A549 (cell line): ENCODE data around the gene B3GAT3.
A peak's percentile ranks its signal among the peaks of the same experiment; 100 is the strongest.

Experiments used
- JUNB ChIP-seq: fragments of >200 bp; sonication (Bioruptor Twin); formaldehyde crosslinking; IDR thresholded peaks from 2 replicates; pipeline ENCODE4 v1.6.1; 2016
- MYC ChIP-seq: IDR thresholded peaks from 2 replicates; pipeline ENCODE4 v1.6.1; 2012; ENCODE audit warnings: mild to moderate bottlenecking, inconsistent platforms, low read length, improper control_type of control experiment, borderline replicate concordance
- POLR2A ChIP-seq: IDR thresholded peaks from 2 replicates; pipeline ENCODE4 v1.6.1; 2012; ENCODE audit warnings: mild to moderate bottlenecking, low read length
- RFX5 ChIP-seq: fragments of 450-650 bp; IDR thresholded peaks from 2 replicates; pipeline ENCODE4 v1.7.1; 2014; ENCODE audit warnings: antibody characterized with exemption, mild to moderate bottlenecking, moderate library complexity
- SMC3 ChIP-seq: fragments of >200 bp; sonication (Bioruptor Twin); formaldehyde crosslinking; IDR thresholded peaks from 3 replicates; pipeline ENCODE4 v1.6.1; 2018; ENCODE audit warnings: inconsistent platforms
- TF ChIP-seq, protein P1 (sequence below): fragments of >200 bp; sonication (Bioruptor Twin); formaldehyde crosslinking; IDR thresholded peaks from 3 replicates; pipeline ENCODE4 v1.5.1; 2016
- TF ChIP-seq, protein P2 (sequence below): fragments of 200-600 bp; sonication (generic); IDR thresholded peaks from 2 replicates; pipeline ENCODE4 v1.6.1; 2016; ENCODE audit warnings: antibody characterized with exemption, mild to moderate bottlenecking, moderate library complexity

DNA sequence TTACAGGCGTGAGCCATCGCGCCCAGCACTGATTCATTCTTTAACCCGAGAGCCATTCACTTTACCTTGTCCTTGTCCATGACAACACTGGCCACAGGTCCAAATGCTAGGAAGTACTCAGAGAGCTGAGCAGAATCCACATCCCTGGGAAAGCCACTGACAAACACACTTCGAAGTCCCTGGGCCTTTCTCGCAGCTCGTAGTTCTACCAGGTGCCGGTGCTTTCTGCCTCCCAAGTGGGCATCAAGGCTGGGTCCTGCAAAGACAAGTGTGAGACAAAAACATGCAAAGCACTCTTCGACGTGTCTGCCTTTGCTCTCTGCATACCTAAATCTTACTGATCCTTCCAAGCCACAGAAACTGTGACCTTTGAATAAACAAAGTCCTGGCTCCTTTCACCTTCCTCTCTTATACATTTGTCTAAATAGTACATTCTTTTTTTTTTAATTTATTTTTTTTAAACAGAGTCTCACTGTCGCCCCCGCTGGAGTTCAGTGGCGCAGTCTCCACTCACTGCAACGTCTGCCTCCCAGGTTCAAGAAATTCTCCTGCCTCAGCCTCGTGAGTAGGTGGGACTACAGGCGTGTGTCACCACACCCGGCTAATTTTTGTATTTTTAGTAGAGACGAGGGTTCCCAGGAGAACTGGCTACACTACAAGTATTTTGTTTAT, 32.7 kb downstream of the B3GAT3 start:
- TF ChIP-seq, protein P1, sequence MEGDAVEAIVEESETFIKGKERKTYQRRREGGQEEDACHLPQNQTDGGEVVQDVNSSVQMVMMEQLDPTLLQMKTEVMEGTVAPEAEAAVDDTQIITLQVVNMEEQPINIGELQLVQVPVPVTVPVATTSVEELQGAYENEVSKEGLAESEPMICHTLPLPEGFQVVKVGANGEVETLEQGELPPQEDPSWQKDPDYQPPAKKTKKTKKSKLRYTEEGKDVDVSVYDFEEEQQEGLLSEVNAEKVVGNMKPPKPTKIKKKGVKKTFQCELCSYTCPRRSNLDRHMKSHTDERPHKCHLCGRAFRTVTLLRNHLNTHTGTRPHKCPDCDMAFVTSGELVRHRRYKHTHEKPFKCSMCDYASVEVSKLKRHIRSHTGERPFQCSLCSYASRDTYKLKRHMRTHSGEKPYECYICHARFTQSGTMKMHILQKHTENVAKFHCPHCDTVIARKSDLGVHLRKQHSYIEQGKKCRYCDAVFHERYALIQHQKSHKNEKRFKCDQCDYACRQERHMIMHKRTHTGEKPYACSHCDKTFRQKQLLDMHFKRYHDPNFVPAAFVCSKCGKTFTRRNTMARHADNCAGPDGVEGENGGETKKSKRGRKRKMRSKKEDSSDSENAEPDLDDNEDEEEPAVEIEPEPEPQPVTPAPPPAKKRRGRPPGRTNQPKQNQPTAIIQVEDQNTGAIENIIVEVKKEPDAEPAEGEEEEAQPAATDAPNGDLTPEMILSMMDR, result peak; percentile 25; the same call in 2 of the 3 replicates
- TF ChIP-seq POLR2A (no peak), SMC3 (no peak), MYC (no peak), RFX5 (no peak), JUNB (no peak)
- TF ChIP-seq, protein P2, sequence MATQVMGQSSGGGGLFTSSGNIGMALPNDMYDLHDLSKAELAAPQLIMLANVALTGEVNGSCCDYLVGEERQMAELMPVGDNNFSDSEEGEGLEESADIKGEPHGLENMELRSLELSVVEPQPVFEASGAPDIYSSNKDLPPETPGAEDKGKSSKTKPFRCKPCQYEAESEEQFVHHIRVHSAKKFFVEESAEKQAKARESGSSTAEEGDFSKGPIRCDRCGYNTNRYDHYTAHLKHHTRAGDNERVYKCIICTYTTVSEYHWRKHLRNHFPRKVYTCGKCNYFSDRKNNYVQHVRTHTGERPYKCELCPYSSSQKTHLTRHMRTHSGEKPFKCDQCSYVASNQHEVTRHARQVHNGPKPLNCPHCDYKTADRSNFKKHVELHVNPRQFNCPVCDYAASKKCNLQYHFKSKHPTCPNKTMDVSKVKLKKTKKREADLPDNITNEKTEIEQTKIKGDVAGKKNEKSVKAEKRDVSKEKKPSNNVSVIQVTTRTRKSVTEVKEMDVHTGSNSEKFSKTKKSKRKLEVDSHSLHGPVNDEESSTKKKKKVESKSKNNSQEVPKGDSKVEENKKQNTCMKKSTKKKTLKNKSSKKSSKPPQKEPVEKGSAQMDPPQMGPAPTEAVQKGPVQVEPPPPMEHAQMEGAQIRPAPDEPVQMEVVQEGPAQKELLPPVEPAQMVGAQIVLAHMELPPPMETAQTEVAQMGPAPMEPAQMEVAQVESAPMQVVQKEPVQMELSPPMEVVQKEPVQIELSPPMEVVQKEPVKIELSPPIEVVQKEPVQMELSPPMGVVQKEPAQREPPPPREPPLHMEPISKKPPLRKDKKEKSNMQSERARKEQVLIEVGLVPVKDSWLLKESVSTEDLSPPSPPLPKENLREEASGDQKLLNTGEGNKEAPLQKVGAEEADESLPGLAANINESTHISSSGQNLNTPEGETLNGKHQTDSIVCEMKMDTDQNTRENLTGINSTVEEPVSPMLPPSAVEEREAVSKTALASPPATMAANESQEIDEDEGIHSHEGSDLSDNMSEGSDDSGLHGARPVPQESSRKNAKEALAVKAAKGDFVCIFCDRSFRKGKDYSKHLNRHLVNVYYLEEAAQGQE, result no peak
